GM18505 (cell line): ENCODE results near the gene FCHO1.
A peak's percentile ranks its signal among the peaks of the same experiment; 100 is the strongest.

ENCODE experiments used
- ATAC-seq: cut with Tn5 transposase; IDR thresholded peaks from one replicate; pipeline ENCODE4 v1.9.1; 2021; ENCODE audit not compliant: unreplicated experiment
- POLR2A ChIP-seq: IDR thresholded peaks from 4 replicates; pipeline ENCODE4 v1.6.1; 2011; ENCODE audit warnings: borderline replicate concordance; ENCODE audit not compliant: insufficient read depth, insufficient read length; ENCODE audit errors: extremely low read depth

FCHO1 gene

GRCh38 chr19:17751103-17751911 is at the start of gene FCHO1:
FCHO1 (plus strand) TSS chr19:17751477; CDS start chr19:17755165, 3,688 bp downstream.
- ATAC-seq: peak; percentile 28
- peak; percentile 64 for TF ChIP-seq POLR2A

GRCh38 chr19:17703824-17704463 is 47.3 kb upstream of the FCHO1 start:
- no peak for ATAC-seq
- no peak for TF ChIP-seq POLR2A

GRCh38 chr19:17706750-17707181 is 44.5 kb upstream of the FCHO1 start:
- ATAC-seq: no peak
- TF ChIP-seq POLR2A: no peak

GRCh38 chr19:17711851-17712250 is 39.4 kb upstream of the FCHO1 start:
- no peak for ATAC-seq
- no peak for TF ChIP-seq POLR2A

GRCh38 chr19:17716309-17716929 is 34.9 kb upstream of the FCHO1 start:
- no peak for TF ChIP-seq POLR2A

GRCh38 chr19:17718550-17718946 is 32.7 kb upstream of the FCHO1 start:
- ATAC-seq: no peak
- no peak for TF ChIP-seq POLR2A

More at GRCh38 chr19:17716309-17716929, 34.9 kb upstream of the FCHO1 start:
- ATAC-seq: no peak

- peak; percentile 90 for TF ChIP-seq POLR2A
- peak; percentile 61 for ATAC-seq
Measured at GRCh38 chr19:17718947-17719711, 32.1 kb upstream of the FCHO1 start, which contains the start of gene MAP1S. MAP1S (plus strand) TSS chr19:17719480; CDS start chr19:17719503, 23 bp downstream.

GRCh38 chr19:17719730-17720400 is 31.4 kb upstream of the FCHO1 start:
- ATAC-seq: peak; percentile 20
- no peak for TF ChIP-seq POLR2A

- ATAC-seq: no peak
- no peak for TF ChIP-seq POLR2A
Measured at GRCh38 chr19:17720440-17720839, 30.8 kb upstream of the FCHO1 start.

- no peak for ATAC-seq
- TF ChIP-seq POLR2A: no peak
Measured at GRCh38 chr19:17721111-17721628, 30.1 kb upstream of the FCHO1 start.

GRCh38 chr19:17721821-17722220 is 29.5 kb upstream of the FCHO1 start:
- ATAC-seq: no peak
- no peak for TF ChIP-seq POLR2A

GRCh38 chr19:17722655-17723240 is 28.5 kb upstream of the FCHO1 start:
- no peak for TF ChIP-seq POLR2A
- ATAC-seq: no peak
